Suprapubic skin (tissue), 4 donors: ENCODE results near the gene SLC16A13. TPM values are rescaled to one million over a fixed set of nuclear protein-coding genes. Genes with fewer than 3 reads are reported as not detected.

Experiments used
- DNase-seq, 2 donors: peaks; one replicate each; pipeline ENCODE4 v3.0.0-alpha.2; 2019; ENCODE audit warnings: low spot score in 2 of 2
- H3K27ac ChIP-seq: fragments of 200-600 bp; sonication (generic); one replicate; pipeline ENCODE4 v1.5.1; 2019
- H3K27me3 ChIP-seq: fragments of 200-600 bp; sonication (generic); one replicate; pipeline ENCODE4 v1.5.1; 2019
- H3K36me3 ChIP-seq: fragments of 200-600 bp; sonication (generic); one replicate; pipeline ENCODE4 v1.5.1; 2019
- H3K4me1 ChIP-seq: fragments of 200-600 bp; sonication (generic); one replicate; pipeline ENCODE4 v1.5.1; 2019
- H3K4me3 ChIP-seq: fragments of 200-600 bp; sonication (generic); one replicate; pipeline ENCODE4 v1.5.1; 2019; ENCODE audit warnings: mild to moderate bottlenecking
- H3K9me3 ChIP-seq: fragments of 200-600 bp; sonication (generic); one replicate; pipeline ENCODE4 v1.5.1; 2019
- EP300 ChIP-seq: sonication (generic); formaldehyde crosslinking; IDR thresholded peaks from one replicate; pipeline ENCODE4 v1.6.1; 2017; ENCODE audit warnings: antibody characterized with exemption
- POLR2A ChIP-seq, 2 donors: fragments of 450-650 bp; IDR thresholded peaks; one replicate each; pipeline ENCODE4 v1.6.1; 2017; ENCODE audit warnings: antibody characterized with exemption in 2 of 2, mild to moderate bottlenecking in 2 of 2, moderate library complexity in 2 of 2
- POLR2AphosphoS5 ChIP-seq, 3 donors: sonication (generic); formaldehyde crosslinking; IDR thresholded peaks; one replicate each; pipeline ENCODE4 v1.6.1; 2017; ENCODE audit warnings: antibody characterized with exemption in 3 of 3
- WGBS: methylation state at CpG from one replicate; pipeline ENCODE4 v1.1.5; 2018; 5-methylcytosine and 5-hydroxymethylcytosine counted together
- total RNA-seq, 4 donors: library from RNA; depleted of rRNA; stranded (reverse); fragments of >200 nt; gene quantifications; one replicate each; pipeline ENCODE4 v1.1.0, GENCODE V29; 2016
- TF ChIP-seq, protein P1 (sequence below), 2 donors: fragments of 200-600 bp in 1 of 2; fragments of 450-650 bp in 1 of 2; sonication (generic) in 1 of 2; IDR thresholded peaks; one replicate each; pipeline ENCODE4 v1.5.1; 2016 to 2019; ENCODE audit warnings: antibody characterized with exemption in 2 of 2, mild to moderate bottlenecking in 1 of 2, moderate library complexity in 1 of 2

Gene SLC16A13
- total RNA-seq, 4 donors from 2014 or later: 1.5 to 4.9 (median 3.7) TPM

- Histone ChIP-seq H3K36me3 (peaks cover 42% of the 10 kb centered on the region), H3K4me3 (no peak overlapping the region), H3K27ac (no peak overlapping the region), H3K9me3 (no peaks in the 10 kb centered on the region), H3K4me1 (peaks cover 16% of the 10 kb centered on the region), H3K27me3 (no peaks in the 10 kb centered on the region)
- TF ChIP-seq POLR2A (IDR thresholded peaks at IDR 0.05): no peak
- TF ChIP-seq, protein P1, sequence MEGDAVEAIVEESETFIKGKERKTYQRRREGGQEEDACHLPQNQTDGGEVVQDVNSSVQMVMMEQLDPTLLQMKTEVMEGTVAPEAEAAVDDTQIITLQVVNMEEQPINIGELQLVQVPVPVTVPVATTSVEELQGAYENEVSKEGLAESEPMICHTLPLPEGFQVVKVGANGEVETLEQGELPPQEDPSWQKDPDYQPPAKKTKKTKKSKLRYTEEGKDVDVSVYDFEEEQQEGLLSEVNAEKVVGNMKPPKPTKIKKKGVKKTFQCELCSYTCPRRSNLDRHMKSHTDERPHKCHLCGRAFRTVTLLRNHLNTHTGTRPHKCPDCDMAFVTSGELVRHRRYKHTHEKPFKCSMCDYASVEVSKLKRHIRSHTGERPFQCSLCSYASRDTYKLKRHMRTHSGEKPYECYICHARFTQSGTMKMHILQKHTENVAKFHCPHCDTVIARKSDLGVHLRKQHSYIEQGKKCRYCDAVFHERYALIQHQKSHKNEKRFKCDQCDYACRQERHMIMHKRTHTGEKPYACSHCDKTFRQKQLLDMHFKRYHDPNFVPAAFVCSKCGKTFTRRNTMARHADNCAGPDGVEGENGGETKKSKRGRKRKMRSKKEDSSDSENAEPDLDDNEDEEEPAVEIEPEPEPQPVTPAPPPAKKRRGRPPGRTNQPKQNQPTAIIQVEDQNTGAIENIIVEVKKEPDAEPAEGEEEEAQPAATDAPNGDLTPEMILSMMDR (IDR thresholded peaks at IDR 0.05): no peak
- no peak for TF ChIP-seq EP300
- TF ChIP-seq POLR2AphosphoS5 (IDR thresholded peaks at IDR 0.05): no peak
- DNase-seq: peak in 1 of 2 donors; percentile 40
- WGBS: 76% methylated on average over 11 of the region's 11 CpGs
Measured at GRCh38 chr17:6998855-6999508, 36.8 kb upstream of the SLC16A13 start.

DNA sequence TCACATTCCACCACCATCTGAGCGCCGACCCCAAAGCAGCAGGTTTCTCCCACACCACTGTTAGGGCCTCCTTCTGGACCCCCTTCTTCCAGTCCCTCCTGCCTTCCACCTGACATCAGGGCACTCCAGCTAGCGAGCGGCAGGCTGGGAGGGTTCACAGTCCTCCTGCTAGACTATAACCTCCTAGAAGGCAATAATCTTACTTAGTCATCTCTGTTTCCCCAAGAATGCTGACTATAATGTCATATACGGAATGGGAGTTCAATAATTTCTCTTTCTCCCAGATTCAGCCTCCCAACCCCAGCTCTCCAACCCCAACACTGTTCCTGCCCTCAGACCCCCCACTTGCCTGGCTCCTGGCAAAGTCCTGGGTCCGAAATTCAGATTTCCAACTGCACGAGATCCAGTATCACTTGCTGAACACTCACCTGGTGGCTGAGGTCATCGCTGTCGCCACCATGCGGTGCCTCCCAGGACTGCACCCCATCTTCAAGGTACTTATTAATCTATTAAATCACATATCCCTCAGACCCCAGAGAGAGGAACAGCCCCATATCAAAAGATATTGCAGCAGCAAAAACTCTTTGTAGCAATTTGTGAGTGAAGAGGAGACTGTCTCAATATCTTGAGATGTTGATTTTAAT lies 34.4 kb upstream of the SLC16A13 start:
- Histone ChIP-seq H3K9me3 (no peaks in the 10 kb centered on the region), H3K27me3 (no peaks in the 10 kb centered on the region), H3K36me3 (peaks cover 45% of the 10 kb centered on the region), H3K27ac (no peak overlapping the region), H3K4me1 (peaks cover 6% of the 10 kb centered on the region), H3K4me3 (no peak overlapping the region)
- 72% methylated on average over 10 of the region's 10 CpGs for WGBS
- DNase-seq: peak in 1 of 2 donors; percentile 58
- no peak for TF ChIP-seq POLR2AphosphoS5 (IDR thresholded peaks at IDR 0.05)
- TF ChIP-seq, protein P1 (IDR thresholded peaks at IDR 0.05): peak; percentile 15 to 52

DNA sequence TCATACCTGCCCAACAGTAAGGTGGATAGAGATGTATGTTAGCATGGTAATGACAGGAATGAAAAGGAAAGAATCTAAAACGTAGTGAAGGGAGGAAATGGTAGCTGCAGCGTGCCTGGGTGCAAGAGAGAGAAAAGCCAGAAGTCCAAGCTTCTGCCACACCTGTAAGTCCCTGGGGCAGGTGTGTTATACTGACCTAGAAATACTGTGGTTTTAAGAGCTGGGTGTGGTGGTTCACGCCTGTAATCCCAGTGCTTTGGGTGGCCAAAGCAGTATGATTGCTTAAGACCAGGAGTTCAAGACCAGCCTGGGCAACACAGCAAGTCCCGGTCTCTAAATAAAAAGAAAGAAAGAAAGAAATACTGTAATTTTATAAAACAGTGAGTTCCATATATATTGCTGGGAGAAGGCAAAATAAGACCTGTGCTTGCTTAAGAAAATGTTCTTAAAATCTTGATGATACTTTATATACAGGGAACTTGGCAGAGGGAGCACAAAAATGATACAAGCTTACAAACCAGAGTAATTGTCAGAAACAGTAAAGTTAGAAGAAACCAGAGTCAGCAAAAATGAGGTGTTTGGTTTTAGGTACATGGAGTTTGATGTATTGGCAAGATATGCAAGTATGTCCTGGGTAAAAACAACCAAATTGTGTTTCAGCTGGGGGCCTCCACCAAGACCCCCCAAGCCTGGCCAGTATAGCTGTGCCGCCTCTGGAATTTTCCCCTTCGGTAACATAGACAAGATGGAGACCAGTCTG lies 33.3 kb upstream of the SLC16A13 start:
- peak in 1 of 2 donors; percentile 21 for DNase-seq
- no peak overlapping the region for H3K4me3 ChIP-seq
- TF ChIP-seq POLR2AphosphoS5 (IDR thresholded peaks at IDR 0.05): no peak
- no peak for TF ChIP-seq EP300
- no peak overlapping the region for H3K27ac ChIP-seq
- no peaks in the 10 kb centered on the region for H3K9me3 ChIP-seq
- peaks cover 52% of the 10 kb centered on the region for H3K36me3 ChIP-seq
- H3K4me1 ChIP-seq: peaks cover 3% of the 10 kb centered on the region
- H3K27me3 ChIP-seq: no peaks in the 10 kb centered on the region
- 84% methylated on average over 6 of the region's 6 CpGs for WGBS

DNA sequence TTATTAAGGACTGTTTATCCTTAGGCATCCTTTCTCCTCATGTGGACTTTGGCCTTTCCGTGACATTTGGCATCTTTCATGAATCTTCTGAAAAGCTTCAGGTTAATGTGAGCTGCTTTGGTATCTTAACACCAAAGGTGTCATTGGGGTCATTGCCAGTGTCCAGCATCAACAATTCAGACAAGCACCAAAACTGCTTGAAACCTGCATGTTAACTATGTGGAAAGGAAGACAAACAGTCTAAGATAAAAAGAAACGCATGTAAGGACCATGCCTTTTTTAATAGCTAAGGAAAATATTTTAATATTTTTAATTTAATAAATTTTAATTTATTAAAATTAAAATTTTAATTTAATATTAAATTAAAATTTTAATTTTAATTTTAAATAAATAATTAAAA lies 32.1 kb upstream of the SLC16A13 start:
- Histone ChIP-seq H3K9me3 (no peaks in the 10 kb centered on the region), H3K36me3 (peaks cover 50% of the 10 kb centered on the region), H3K27ac (no peak overlapping the region), H3K4me3 (no peak overlapping the region), H3K27me3 (no peaks in the 10 kb centered on the region), H3K4me1 (peaks cover 3% of the 10 kb centered on the region)
- no peak for TF ChIP-seq POLR2A (IDR thresholded peaks at IDR 0.05)
- 94% methylated on average over 2 of the region's 2 CpGs for WGBS
- DNase-seq: no peak

GRCh38 chr17:7004398-7005253 lies 31.2 kb upstream of the SLC16A13 start:
- Histone ChIP-seq H3K27ac (no peak overlapping the region), H3K27me3 (no peaks in the 10 kb centered on the region), H3K4me1 (peaks cover 3% of the 10 kb centered on the region), H3K4me3 (no peak overlapping the region), H3K9me3 (no peaks in the 10 kb centered on the region), H3K36me3 (peaks cover 42% of the 10 kb centered on the region)
- DNase-seq: no peak
- 93% methylated on average over 2 of the region's 2 CpGs for WGBS
- no peak for TF ChIP-seq EP300
- TF ChIP-seq, protein P1 (IDR thresholded peaks at IDR 0.05): peak; percentile 59 to 61
- TF ChIP-seq POLR2AphosphoS5 (IDR thresholded peaks at IDR 0.05): no peak
- TF ChIP-seq POLR2A (IDR thresholded peaks at IDR 0.05): no peak
